Neural crest cell (in vitro differentiated cells): ENCODE data around the gene TEX29. TPM values are rescaled to one million over a fixed set of nuclear protein-coding genes. Genes with fewer than 3 reads are reported as not detected.

Experiments used
- DNase-seq: peaks from one replicate; pipeline ENCODE4 v3.0.0; 2021; ENCODE audit warnings: low read depth, mixed read lengths, low spot score
- H3K27ac Mint-ChIP-seq: one replicate; pipeline ENCODE4 v1.8.0; 2021; ENCODE audit warnings: mild to moderate bottlenecking, mixed read lengths; ENCODE audit not compliant: unreplicated experiment
- H3K27me3 Mint-ChIP-seq: 2 replicates; pipeline ENCODE4 v1.8.0; 2021; ENCODE audit warnings: low read depth, mild to moderate bottlenecking, mixed read lengths
- H3K36me3 Mint-ChIP-seq: 2 replicates; pipeline ENCODE4 v1.8.0; 2021; ENCODE audit warnings: low read depth, mild to moderate bottlenecking, mixed read lengths
- H3K4me1 Mint-ChIP-seq: 2 replicates; pipeline ENCODE4 v1.8.0; 2021; ENCODE audit warnings: mixed read lengths
- H3K4me3 Mint-ChIP-seq: one replicate; pipeline ENCODE4 v1.8.0; 2021; ENCODE audit warnings: mild to moderate bottlenecking, mixed read lengths
- H3K9me3 Mint-ChIP-seq: 2 replicates; pipeline ENCODE4 v1.8.0; 2021; ENCODE audit warnings: mixed read lengths
- CTCF ChIP-seq: fragments of 200-600 bp; sonication (generic); conservative IDR thresholded peaks from 2 replicates; pipeline ENCODE4 v1.5.0; 2021; ENCODE audit warnings: antibody characterized with exemption, mild to moderate bottlenecking
- total RNA-seq: library from RNA; stranded (reverse); gene quantifications from 2 replicates; pipeline ENCODE4 v1.2.1, GENCODE V29; 2021

The TEX29 gene
- total RNA-seq, 1 donor from 2014 or later: not detected

DNA sequence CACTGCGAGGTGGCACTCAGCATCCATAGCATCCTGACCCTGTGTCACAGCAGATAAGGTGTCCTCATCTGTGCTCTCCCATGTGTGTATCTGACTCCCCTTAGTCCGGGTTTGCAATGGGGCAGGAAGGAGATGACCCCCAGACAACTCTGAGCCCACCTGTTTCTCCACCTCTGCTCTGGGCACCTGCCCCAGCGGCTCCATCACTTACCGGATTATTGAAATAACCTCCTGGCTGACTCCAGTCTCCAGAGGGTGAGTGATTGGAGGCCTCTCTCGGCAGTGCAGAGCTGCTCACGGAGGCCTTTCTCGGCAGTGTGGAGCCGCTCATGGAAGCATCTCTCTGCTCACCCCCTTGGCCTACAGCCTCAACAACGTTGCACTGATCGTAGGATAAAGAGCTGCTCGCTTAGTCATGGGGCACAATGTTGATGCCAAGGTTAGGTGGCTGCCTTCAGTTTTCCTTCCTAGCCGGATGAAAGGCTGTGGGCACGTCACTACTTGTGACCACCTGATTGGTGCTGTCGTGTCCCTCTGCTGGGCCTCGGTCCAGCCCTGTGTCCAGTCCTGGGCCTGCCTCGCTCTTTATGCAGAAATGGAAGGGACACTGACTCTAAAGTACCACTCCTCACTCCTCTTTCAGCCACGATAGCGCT is 67.6 kb downstream of the TEX29 start:
- Mint-ChIP-seq H3K27ac (no peak overlapping the region), H3K4me1 (peaks cover 6% of the 10 kb centered on the region), H3K9me3 (no peaks in the 10 kb centered on the region), H3K27me3 (no peaks in the 10 kb centered on the region), H3K4me3 (no peak overlapping the region), H3K36me3 (no peaks in the 10 kb centered on the region)
- DNase-seq: no peak
- TF ChIP-seq CTCF: no peak

- H3K36me3 Mint-ChIP-seq: no peaks in the 10 kb centered on the region
- TF ChIP-seq CTCF: no peak
- no peaks in the 10 kb centered on the region for H3K9me3 Mint-ChIP-seq
- no peaks in the 10 kb centered on the region for H3K27me3 Mint-ChIP-seq
- no peak overlapping the region for H3K27ac Mint-ChIP-seq
- peaks cover 6% of the 10 kb centered on the region for H3K4me1 Mint-ChIP-seq
- no peak for DNase-seq
- no peak overlapping the region for H3K4me3 Mint-ChIP-seq
Measured at GRCh38 chr13:111388851-111389500, 68.5 kb downstream of the TEX29 start.

DNA sequence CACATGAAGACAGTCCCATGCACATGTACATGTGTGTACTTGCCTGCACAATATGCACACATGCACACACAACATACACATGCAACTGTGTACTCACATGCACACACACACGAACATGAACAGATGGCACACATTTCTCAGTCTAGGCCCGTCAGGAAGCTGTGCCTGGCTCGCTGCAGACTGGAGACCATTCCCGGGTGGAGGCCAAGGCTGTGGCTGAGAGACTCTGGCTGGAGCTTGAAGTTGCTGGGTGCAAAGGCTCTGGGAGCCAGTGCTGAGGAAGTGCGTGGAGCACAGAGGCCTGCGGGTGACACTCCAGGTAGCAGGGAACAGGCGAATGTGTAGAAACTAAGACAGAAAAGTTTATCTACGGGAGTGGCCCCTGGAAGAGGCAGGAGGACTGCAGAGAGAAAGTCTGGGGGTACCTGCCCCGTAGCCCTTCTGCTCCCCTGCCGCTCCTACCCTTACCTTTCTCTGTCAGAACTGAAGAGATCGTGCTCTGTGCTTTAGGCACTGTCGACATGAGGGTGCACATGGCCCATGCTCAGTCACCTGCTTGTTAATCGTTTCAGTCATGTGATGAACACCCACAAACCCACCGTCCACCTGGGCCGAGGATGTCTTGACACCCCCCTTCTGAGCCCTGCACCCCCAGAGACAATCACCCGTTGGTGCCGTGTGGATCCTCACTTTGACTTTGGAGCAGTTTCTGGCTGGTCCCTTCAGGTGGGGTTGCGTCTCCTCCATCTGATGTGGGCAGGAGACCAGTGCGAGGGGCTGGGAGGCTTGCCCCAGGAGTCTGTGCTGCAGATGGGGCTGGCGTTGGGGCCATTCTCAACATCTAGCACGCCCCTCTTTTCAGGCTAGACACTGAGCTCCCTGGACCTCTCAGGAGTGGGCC is 69.4 kb downstream of the TEX29 start:
- Mint-ChIP-seq H3K4me1 (peaks cover 1% of the 10 kb centered on the region), H3K4me3 (no peak overlapping the region), H3K27ac (no peak overlapping the region), H3K9me3 (no peaks in the 10 kb centered on the region), H3K36me3 (no peaks in the 10 kb centered on the region), H3K27me3 (no peaks in the 10 kb centered on the region)
- no peak for TF ChIP-seq CTCF
- DNase-seq: no peak

DNA sequence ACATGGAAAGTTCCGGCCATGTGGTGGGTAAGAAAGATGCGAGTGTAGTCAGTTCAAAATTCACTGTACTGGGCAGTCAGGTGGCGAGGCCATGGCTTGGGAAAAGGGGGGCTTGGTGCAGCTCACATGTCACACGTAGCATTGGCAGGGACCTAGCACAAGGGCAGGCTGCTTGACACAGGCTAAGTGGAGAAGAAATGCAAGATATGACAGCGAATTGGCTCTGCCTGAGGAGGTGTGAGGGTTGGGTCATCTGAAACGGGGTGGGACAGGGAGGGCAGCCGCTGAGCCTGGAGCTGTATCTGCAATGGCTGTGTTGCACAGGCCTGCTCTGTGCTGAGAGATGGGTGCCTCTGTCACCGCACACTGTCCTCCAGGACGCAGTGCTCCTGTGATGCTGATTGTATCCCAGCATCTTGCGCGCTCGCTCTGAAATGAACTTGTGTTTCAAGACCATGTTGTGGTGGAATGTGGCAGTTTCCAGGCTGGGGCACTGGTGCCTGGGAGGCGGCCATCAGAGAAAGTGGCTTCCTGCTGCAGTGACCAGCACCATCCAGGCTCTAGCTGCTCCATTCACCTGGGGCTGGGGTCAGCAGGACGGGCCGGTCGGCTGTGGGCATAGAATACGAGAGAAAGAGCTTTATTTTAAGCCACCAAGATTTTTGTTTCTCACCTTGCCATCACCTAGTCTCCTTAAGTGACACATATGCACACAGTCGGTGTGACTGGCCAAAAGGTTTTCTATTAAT is 70.3 kb downstream of the TEX29 start:
- Mint-ChIP-seq H3K36me3 (no peaks in the 10 kb centered on the region), H3K4me3 (no peak overlapping the region), H3K27ac (no peak overlapping the region), H3K27me3 (no peaks in the 10 kb centered on the region), H3K9me3 (no peaks in the 10 kb centered on the region), H3K4me1 (no peaks in the 10 kb centered on the region)
- no peak for TF ChIP-seq CTCF
- DNase-seq: no peak

DNA sequence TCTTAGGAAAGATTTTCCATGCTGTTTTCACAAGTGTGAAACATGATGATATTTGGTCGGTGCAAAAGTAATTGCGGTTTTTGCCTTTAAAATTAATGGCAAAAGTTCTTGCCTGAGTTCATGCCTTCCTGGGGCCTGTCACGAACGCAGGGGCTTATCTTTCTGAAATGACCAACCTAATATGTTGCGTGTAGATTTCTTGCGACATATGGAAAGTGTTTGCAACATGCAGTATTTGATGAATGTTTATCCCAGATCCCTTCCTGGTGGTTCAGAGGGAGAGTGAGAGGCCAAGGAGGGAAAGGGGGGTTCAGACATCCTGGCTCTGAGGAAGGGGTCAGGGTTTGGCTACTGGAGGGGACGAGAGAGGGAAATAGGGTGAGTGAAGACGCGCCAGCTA is 72.0 kb downstream of the TEX29 start:
- Mint-ChIP-seq H3K4me1 (no peaks in the 10 kb centered on the region), H3K27me3 (no peaks in the 10 kb centered on the region), H3K9me3 (no peaks in the 10 kb centered on the region), H3K4me3 (no peak overlapping the region), H3K27ac (no peak overlapping the region), H3K36me3 (no peaks in the 10 kb centered on the region)
- no peak for DNase-seq
- no peak for TF ChIP-seq CTCF
